CD4-positive, alpha-beta T cell treated with Interleukin-15 for 4 hours (primary cell): ENCODE data around the gene C14orf180.

Source experiments
- DNase-seq: peaks from one replicate; pipeline ENCODE4 v3.0.0-alpha.2; 2020; ENCODE audit warnings: low spot score

C14orf180 gene

DNA sequence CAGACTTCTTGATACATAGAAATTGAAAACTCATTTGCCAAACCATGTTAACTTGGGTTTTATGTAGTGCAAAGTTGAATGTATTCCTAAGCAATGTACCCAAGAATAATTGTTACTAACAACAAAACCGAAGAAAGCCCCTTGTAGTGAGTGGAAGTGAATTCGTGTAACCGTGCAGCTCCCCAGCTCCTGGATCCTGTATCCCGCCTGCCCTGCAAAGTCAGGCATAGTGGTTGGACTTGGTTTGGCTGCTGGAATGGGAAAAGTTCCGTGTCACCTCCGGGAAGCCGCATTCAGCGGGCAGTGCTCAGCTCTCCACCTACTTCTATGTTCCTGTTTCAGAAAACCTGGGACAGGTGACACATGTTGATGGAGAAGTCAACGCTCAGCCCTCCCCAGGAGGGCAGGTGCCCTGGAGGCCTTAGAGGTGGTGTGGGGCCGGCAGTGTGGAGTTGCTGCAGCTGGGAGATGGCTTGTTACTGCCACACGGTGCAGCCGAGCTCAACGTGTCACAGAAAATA lies 29.2 kb upstream of the C14orf180 start:
- DNase-seq: no peak

DNA sequence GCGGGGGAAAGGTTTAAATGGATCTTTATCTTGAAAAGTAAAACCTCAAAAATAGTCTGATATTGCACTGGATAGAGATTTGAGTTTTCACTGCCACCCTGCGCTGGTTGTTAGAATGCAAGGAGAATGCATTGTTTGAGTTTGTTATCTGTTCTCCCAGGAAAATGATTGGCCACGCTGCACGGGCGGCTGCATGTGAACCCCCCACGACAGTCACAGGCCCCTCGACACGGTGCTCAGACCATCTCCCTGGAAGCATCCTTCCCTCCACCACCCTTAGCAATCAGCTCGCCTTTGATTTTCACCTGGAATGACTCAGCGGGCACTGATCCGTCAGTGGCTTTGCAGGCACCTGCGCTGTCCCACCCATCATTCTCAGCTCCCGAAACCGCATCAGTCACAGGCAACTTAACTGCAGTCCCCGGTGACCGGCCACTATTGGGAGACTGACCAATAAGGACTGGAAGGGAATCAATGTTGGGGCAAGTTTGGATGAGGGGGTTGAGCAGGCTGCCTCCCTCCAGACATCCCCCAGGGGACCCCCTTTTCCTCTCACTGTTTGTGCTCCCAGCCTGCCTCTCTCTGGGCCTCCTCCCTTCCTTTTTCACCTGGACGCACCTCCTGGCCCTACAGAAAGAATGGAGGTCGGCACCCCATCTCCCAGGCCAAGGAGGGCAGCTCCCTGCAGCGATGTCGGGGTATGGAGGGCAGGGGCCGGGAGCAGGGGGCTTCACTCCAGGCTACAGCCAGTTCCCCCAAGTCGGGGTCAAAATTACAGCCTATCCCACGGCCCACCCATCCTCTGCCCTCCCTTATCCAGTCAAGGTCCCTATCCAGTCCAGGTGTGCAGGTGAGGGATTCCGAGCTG lies 28.5 kb upstream of the C14orf180 start:
- DNase-seq: no peak

DNA sequence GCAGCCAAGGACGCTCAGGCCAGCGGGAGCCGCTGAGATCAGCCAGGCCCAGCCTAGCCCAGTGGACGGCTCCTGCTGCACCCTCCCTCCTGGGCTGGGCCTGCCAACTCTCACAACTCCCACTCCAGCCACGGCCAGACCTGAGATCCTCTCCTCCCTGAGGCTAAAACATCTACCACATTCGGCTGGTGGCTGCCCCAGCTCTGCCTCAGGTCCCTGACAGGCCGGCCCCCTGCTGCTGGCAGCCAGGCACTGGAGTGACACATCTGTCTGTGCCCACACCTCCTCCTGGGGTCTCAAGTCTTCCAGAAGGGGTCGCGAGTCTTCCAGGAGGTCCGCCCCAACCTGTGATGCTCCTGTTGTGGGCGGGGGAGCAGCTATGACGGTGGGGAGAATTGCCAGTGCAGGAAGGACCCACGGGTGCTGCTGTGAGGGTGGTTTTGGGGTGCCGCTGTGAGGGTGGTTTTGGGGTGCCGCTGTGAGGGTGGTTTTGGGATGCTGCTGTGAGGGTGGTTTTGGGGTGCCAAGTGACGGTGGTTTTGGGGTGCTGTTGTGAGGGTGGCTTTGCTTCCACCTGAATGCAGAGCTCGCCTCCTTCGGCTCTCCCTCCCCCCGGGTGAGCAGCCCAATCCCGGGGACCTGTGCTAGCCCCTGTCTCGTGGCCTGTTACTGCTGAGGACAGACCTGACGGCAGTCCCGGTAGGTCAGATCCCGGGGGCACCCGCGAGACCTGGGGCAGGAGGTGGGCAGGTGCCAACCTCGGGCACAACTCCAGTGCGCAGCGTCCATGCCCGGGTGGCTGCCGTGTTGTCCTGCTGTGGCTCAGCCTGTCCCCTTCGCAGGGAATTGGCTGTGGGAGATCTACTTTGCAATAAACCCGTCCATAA lies 27.5 kb upstream of the C14orf180 start:
- no peak for DNase-seq

DNA sequence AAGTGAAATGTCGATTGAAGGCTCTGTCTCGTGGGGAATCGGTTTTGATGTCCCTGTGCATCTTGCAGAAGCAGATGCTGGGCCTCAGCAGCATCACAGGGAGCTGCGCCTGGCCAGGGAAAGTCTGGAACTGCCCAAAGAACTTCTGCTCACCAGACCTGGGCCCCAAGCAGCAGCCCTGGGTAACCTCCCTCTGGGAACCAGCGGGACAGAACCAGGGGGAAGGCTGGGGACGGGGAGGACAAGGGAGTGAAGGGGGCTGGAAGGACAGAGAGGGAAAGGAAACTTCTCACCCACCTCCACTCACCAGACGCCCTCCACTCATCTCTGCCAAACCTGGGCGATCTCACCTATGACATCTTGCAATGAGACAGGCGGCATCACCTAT lies 26.8 kb upstream of the C14orf180 start:
- no peak for DNase-seq

DNA sequence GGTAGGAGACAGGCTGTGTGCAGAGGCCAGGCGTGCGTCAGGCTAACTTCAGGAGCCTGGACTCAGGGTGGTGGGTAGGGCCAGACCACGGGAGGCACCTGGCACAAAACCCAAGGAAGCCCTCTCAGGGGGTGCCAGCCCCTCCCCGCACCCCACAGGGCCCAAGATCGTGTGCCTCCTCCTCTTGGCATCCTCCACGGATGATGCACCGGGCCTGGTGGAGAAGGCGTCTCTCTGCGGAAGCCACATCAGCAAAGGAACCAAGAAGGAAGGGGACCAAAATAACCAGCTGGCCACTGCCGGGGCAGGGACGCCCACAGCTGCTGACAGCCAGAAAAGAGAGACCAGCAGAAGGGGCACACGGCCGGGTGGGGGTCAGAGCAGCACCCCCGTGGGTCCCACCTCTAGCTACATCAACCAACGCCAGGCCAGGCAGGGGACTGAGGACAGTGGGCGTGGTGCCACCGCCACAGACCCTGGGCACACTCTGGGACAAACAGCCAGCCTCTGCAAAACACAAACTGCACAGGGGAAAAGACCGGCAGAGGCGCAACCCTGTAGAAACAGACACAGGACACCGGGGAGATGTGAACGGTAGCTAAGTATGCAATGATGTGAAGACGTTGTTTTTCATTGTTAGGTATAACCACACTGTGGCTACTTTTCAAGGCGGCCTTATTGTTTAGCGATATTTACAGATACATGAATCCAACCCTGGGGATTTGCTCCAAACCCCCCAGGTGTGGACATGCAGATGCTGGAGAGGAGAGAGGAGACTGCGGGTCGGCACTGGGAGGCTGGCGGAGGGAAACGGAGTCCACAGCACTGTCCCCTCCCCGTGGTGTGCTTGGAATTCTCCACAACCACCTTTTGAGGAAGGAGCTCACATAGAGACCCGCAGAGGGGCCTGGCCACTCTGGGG lies 26.1 kb upstream of the C14orf180 start:
- no peak for DNase-seq

DNA sequence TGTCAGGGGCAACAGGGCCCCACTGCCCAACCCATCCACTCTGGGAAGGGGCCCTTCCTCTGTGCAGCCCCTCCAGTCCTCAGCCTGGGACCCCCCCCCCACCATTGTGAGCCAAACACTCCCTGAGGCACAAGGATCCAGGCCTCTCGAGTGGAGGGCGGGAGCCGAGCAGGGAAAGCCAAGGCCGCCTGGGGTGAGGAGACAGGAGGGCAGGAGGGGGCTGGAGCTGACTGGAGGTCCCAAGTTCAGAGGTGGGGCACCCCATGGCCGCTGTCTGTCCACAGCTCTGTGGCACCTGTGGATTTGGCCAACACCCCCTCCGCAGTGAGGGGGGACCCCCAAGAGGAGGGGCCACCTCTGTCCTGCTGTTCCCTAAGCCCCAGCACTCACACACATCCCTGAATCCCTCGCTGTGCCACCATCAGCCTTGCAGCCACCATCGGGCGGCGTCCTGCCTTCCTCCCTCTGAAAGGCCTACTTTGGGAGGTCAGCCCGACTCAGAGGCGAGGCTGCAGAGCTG lies 25.4 kb upstream of the C14orf180 start:
- no peak for DNase-seq

DNA sequence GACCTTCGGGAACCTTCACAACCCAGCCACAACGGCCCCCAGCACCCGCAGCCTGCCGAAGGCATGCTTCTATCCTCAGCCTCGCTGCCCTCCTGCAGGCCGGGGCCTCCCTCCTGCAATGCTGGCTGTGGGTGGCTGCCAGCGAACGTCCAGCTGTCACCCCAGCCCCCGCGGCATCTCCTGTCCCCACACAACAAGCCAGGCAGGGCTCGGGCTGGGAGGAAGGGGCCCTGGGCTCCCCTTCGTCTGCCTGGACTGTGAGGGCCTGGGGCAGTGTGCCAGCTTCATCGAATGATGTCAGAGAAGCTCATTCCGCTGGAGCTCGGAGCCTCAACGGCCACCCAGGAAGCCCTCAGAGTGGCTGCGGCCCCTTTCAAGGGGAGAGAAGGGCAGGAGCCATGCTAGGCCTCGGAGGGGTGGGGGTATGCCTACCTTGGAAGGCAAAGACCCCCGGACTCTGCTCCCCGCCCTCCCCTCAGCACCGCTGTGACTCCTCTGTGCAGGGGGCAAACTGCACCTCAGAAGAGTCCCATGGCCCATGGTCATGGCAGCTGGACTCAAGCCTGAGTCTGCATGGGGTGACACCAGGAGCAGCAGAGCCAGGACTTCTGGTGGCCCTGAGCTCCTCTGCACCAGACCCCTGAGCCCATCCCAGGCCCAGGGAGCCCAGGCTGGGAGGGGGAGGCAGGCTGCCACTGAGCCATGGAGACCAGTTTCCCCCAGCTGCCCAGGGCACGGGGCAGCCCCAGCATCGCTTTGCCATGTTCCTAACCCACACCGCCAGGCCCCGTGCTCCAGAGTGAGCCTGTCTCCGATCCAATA lies 24.7 kb upstream of the C14orf180 start:
- no peak for DNase-seq

DNA sequence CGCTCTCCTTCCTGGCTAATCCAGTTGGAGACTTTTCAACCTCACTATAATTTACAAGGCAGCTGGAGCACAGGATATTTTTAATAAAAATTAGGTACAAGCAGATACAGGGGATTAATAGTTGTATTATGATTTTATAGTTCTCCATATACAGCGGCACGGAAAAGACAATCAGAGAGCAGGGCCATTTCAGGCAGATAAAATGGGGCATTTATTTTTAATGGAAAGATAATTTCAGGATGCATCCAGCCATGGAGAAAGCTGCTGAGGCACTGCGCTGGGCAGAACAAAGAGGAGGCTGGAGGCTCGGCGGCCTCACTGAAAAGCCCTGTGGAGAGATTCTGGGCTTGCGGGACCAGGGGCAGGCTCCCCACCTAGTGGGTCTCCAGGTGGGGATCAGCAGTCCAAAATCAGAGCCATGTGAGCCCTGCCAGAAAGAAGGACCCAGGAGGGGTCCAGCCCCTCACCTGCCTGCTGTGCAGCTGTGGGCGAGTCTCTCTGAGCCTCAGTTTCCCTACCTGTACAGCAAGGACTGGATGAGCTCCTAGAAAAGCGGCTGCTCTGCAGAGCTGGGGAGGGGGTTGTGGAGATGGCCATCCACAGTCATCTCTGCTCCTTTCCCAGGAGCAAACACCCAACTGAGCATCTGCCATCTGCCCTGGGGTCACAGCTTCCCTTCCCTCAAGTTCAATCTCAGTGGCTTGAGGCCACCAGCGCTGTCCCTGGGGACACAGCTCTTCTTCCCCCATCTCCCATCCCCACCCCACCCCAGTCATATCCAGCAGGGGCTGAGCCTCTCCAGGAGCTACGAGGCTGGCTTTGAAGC lies 23.9 kb upstream of the C14orf180 start:
- no peak for DNase-seq

DNA sequence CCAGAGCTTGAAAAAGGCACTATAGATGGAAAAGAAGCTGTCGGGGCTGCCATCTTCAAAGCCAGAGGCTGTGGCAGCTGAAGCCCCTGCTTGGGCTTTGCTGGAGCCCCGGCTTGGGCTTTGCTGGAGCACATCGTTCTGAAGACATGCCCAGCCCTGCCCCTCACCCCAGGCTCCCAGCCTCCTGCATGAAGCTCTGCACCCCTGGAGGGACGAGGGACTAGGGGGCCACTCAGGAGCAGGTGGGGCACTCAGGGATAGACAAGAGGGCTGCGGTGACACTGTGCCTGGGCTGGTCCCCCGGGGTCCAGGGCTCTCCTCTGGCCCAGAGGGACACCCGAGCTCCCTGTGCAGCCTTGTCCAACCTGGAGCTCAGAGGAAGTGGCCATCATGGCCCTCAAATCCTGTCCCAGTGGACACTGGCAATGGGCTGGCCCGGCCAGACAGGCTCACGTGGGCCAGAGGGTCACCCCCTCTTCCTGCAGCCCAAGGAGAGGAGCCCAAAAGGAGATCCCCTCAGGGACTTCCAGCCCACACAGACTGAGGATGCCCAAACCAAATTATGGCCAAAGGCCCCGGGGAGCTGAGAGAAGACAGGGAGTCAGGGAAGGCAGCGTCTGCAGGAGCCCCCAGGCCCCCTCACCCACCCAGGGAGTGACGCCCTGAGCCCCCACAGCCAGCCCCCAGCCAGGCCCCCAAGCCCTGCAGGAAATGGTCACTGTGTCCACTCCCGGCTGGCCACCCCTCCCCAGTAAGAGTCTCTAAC lies 23.1 kb upstream of the C14orf180 start:
- DNase-seq: no peak

DNA sequence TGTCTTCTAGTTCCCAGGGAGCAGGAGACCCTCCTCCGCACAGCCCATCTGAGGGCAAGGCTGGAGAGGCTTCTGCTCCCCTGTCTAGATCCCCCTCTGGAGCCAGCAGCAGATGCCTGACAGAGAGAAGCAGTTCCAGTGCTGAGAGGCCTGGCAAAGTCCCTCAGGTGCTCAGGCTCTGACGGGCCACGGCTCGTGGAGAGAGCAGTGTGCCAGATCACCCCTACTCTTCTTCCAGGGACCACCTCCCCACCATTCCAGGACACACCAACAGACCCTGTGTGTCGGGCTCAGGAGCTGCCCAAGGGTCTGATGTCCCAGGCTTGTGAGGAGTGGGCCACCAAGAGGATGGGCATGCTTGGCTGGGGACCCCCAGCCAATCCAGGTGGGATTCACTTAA lies 22.5 kb upstream of the C14orf180 start:
- DNase-seq: no peak

DNA sequence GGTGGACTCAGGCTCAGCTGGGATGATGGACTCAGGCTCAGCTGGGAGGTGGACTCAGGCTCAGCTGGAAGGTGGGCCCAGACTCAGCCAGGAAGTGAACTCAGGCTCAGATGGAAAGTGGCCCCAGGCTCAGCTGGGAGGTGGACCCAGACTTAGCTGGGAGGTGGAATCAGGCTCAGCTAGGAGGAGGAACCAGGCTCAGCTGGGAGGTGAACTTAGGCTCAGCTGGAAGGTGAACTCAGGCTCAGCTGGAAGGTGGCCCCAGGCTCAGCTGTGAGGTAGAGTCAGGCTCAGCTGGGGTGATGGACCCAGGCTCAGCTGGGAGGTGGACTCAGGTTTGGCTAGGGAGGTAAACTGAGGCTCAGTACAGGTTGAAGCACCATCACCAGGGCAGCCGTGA lies 21.8 kb upstream of the C14orf180 start:
- DNase-seq: no peak

DNA sequence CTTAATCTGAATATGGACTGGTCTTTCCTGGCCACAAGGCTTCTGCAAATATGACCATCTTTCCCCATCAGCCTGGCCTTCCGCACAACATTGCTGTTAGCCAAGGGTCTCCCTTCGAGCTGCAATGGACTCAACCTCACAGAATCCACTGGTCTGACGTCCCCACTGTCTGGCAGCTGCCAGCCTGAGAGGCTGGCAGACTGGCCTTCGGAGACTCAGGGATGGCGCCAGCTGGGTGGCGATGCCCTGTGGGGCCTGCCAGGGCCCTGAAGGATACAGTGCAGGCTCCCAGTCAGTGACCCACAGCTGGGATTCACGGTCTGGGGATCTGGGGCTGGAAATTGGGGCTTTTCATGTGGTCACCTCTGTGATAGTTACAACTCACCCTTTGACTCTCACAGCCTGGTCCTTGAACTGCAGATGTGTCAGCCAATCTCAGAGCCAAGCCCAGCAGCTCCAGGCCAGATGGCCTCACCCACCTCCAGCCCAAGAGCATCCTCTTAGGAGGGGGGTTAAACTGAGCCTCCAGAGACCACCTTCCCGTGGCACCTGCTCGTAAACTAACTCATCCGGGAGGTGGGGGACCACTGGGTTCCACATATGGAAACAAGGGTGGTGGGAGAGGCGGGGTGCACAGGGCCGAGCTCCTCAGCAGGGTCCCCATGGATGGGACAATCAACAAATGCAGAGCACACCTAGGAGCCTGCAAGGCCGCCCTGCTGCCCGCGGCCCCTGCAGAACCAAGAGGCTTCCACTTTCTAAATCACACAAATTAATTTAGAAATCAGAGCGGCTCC lies 21.1 kb upstream of the C14orf180 start:
- DNase-seq: no peak

DNA sequence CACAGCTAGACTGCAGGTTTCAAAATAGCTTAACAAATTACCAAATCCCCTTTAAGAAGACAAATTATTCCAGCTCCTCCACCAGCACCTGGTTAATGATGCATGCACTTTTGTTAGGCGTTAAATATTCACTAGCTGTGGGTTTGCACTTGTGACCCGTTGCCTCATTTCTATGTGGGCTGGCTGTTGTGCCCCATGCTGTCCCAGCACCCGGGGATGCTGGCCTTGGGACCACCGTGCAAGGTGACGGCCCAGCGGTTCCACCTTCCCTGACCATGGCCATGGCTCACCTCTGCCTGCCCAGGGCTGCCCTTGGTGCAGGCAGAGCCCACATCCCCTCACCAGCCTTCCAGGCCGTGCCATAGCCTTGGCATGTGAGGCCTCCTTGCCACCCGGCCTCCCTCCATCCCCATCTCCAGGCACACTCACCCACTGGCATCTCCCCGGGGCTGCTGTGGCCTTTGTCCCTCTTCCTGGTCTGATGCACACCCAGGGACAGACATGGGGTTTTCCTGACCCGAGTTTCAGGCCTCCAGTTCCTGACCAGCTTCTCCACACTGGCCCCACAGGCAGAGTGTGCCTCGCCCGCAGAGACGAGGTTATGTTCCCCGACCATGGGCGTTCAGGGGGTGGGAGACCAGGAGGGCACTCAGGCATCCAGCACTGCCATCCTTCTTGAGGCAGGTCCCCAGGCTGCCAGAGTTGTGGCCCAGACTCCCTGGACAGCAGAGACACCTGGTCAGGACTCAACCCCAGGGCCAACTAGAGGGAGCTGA lies 20.3 kb upstream of the C14orf180 start:
- no peak for DNase-seq

DNA sequence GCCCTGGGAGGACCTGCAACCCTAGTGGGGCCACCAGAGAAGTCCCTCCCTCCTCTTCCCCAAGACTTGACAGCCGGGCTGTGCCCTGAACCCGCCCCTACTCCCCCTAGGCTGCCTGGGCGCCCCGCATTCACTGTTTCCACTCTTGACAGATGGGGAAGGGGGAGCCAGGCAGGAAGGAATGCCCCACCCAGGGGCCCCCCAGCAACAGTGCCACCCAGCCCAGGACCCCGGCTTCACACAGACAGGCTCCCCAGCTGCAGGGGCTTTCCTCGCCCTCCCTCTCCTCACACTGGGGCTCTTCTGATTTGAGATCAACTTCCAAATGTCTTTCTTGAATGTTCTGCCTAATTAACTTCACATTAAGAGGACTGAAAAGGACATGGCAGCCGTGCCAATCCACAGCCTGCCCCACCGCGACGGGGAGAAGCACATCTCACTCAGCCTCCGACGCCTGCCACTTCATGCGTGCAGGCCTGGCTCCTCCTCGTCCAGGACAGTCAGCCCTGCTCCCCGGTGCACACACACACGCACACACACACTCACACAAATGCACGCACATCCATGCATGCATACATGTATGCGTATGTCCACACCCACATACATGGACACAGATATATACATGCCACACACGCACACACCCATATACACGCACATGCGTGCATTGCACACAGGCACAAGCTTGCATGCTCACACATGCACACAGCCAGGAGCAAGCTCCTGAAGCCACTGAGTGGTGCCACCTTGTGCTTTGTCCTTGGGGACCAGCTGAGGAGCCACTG lies 19.6 kb upstream of the C14orf180 start:
- DNase-seq: no peak

DNA sequence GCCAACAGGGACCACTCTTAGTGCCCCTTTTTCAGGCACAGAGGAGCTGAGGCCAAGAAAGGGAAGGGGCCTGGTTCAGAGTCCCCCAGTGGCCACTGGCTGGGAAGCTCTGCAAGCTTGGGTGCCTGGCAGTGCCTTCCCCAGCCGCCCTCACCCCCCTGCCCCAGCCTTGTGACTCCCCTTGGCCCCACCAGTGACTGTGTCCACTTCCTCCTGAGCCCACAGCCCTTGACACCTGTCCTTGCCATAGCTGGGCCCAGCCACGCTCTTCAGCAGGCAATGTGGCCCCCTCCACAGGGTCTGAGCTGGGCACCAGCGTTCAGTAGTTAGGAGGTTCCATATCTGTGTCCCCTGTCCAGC lies 19.0 kb upstream of the C14orf180 start:
- DNase-seq: no peak

DNA sequence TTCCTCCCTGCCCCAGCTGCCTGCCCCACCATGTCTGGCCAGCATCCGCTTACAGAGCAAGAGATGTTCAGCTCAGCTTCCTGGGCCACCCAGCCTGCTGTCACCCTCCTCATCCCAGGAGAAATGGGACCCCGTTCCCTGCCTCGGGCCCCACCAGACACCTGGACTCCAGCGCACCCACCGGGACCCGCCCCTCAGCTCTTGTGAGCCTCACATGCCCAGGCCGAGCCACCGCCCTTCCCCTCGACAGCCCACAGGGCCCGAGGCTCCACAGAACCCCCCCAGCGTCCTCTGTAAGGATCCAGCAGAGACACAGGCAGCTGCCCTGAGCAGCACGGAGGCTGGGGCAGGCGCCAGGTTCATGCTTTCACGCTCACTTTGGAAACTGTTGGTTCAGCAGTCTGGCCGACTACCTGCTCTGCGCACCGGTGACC lies 18.4 kb upstream of the C14orf180 start:
- no peak for DNase-seq
